GM12878 (cell line): ENCODE data around the gene RASGRP2. TPM values are rescaled to one million over a fixed set of nuclear protein-coding genes. Genes with fewer than 3 reads are reported as not detected.

Source experiments
- ATF3 ChIP-seq: IDR thresholded peaks from 2 replicates; pipeline ENCODE4 v1.6.1; 2011; ENCODE audit warnings: low read depth, mild to moderate bottlenecking, low read length, moderate library complexity, borderline replicate concordance; ENCODE audit errors: extremely low read depth
- CBFB ChIP-seq: IDR thresholded peaks from 2 replicates; pipeline ENCODE4 v1.6.1; 2016; ENCODE audit warnings: antibody characterized with exemption, low read depth
- CBX3 ChIP-seq: fragments of 200-600 bp; sonication (generic); IDR thresholded peaks from 2 replicates; pipeline ENCODE4 v1.6.1; 2016; ENCODE audit warnings: low read depth, borderline replicate concordance
- CREB1 ChIP-seq: IDR thresholded peaks from 2 replicates; pipeline ENCODE4 v1.6.1; 2012; ENCODE audit warnings: low read depth, mild to moderate bottlenecking, inconsistent platforms
- CTCF ChIP-seq, 3 experiments: IDR thresholded peaks in 2 of 3; conservative IDR thresholded peaks in 1 of 3; 2 replicates each; pipeline ENCODE4 v1.5.1; 2011; ENCODE audit warnings: low read depth in 3 of 3, low read length in 3 of 3, mild to moderate bottlenecking in 3 of 3, control low read depth in 2 of 3, moderate library complexity in 2 of 3, inconsistent platforms in 1 of 3, mixed read lengths in 1 of 3; ENCODE audit not compliant: control insufficient read depth in 2 of 3, insufficient read depth in 1 of 3; ENCODE audit errors: extremely low read depth in 1 of 3
- IRF5 ChIP-seq: fragments of 450-650 bp; IDR thresholded peaks from 2 replicates; pipeline ENCODE4 v1.6.1; 2017; ENCODE audit warnings: borderline replicate concordance
- MAX ChIP-seq: IDR thresholded peaks from 2 replicates; pipeline ENCODE4 v1.6.1; 2012; ENCODE audit warnings: low read depth, low read length, improper control_type of control experiment
- MLLT1 ChIP-seq: fragments of 450-650 bp; IDR thresholded peaks from 2 replicates; pipeline ENCODE4 v1.6.1; 2016; ENCODE audit warnings: mild to moderate bottlenecking
- MXI1 ChIP-seq: fragments of 150-350 bp; IDR thresholded peaks from 2 replicates; pipeline ENCODE4 v1.6.1; 2011; ENCODE audit warnings: low read depth, mild to moderate bottlenecking, inconsistent platforms, low read length, improper control_type of control experiment
- NR2C2 ChIP-seq: IDR thresholded peaks from 2 replicates; pipeline ENCODE4 v1.6.1; 2011; ENCODE audit warnings: borderline replicate concordance, low read depth; ENCODE audit not compliant: control insufficient read depth, insufficient read length
- PAX5 ChIP-seq: IDR thresholded peaks from 2 replicates; pipeline ENCODE4 v1.6.1; 2011; ENCODE audit warnings: low read depth, low read length, borderline replicate concordance
- RCOR1 ChIP-seq: conservative IDR thresholded peaks from 2 replicates; pipeline ENCODE4 v1.6.1; 2012; ENCODE audit warnings: low read depth, low read length, improper control_type of control experiment
- YBX1 ChIP-seq: fragments of 450-650 bp; IDR thresholded peaks from 2 replicates; pipeline ENCODE4 v1.6.1; 2016; ENCODE audit warnings: antibody characterized with exemption
- ZBTB11 ChIP-seq: fragments of 450-650 bp; formaldehyde crosslinking; IDR thresholded peaks from 2 replicates; pipeline ENCODE4 v1.5.0; 2022; ENCODE audit warnings: mild to moderate bottlenecking, missing genetic modification characterization
- ZBTB4 ChIP-seq: fragments of 450-650 bp; formaldehyde crosslinking; IDR thresholded peaks from 2 replicates; pipeline ENCODE4 v1.4.0; 2022; ENCODE audit warnings: mild to moderate bottlenecking, moderate library complexity
- ZSCAN29 ChIP-seq: fragments of 450-650 bp; IDR thresholded peaks from 2 replicates; pipeline ENCODE4 v1.6.1; 2017; ENCODE audit warnings: mild to moderate bottlenecking, moderate library complexity
- polyA plus RNA-seq, 11 experiments: library from polyadenylated mRNA; depleted of rRNA in 4 of 11; unstranded in 6 of 11; stranded (reverse) in 5 of 11; fragments of >200 nt; fragmentation: Nextera tagmentation in 4 of 11; fragmentation: Illumina TruSeq in 1 of 11; extraction: Ambion mirVana in 4 of 11; extraction: Trizol in 1 of 11; gene quantifications; 1 replicate in 1 of 11; 2 replicates in 10 of 11; pipeline versions ENCODE4 v1.2.1 to v1.2.3, GENCODE V29; 2011 to 2016; ENCODE audit warnings: inconsistent platforms in 2 of 11, missing spikeins in 2 of 11, low read depth in 1 of 11
- total RNA-seq, 4 experiments: library from RNA; depleted of rRNA in 3 of 4; stranded (reverse); fragments of >200 nt in 3 of 4; fragmentation: Illumina TruSeq in 1 of 4; extraction: Trizol in 1 of 4; gene quantifications; 2 replicates each; pipeline versions ENCODE4 v1.2.1 to v1.2.3, GENCODE V29; 2013 to 2021

Gene RASGRP2
- total and polyA plus RNA-seq, 10 of the 15 experiments (the other 5 are each of a cell fraction or from before 2014, with no cell fraction given), result 0.26 to 9.0 (median 5.4) TPM

- TF ChIP-seq ZBTB4 (no peak), RCOR1 (no peak), CBX3 (no peak), MXI1 (no peak; the same call in 1 of the 2 replicates), ATF3 (no peak), YBX1 (no peak), ZBTB11 (CRISPR knock-in tag) (no peak), MLLT1 (0 out of 2 replicates have a peak, but pooled peaks have one; percentile 48), PAX5 (no peak), CBFB (no peak), MAX (no peak), NR2C2 (no peak), CTCF (IDR thresholded peaks at IDR 0.05 in 2 of 3, conservative IDR thresholded peaks at IDR 0.05 in 1 of 3; ENCODE audit: control insufficient read depth in 2 of 3, extremely low read depth in 1 of 3, insufficient read depth in 1 of 3, low read depth in 3 of 3, low read length in 3 of 3) (peak; percentile 90 to 99 (median 95)), IRF5 (no peak), ZSCAN29 (no peak), CREB1 (0 out of 2 replicates have a peak, but pooled peaks have one; percentile 30)
These were observed 20.6 kb downstream of the RASGRP2 start, which contains the start of gene NRXN2 (continued) for GRCh38 chr11:64723117-64723906.
